SU-DHL-6 (cell line): ENCODE results near the gene TLX3.

Experiments
- H2AFZ ChIP-seq: fragments of 200-600 bp; sonication (generic); 2 replicates; pipeline ENCODE4 v1.6.1; 2014; ENCODE audit warnings: low read depth, mild to moderate bottlenecking, moderate library complexity, mixed read lengths, antibody characterized with exemption, low read length; ENCODE audit not compliant: severe bottlenecking
- H3F3A ChIP-seq: fragments of 200-600 bp; shearing (Covaris generic); 2 replicates; pipeline ENCODE4 v1.6.0; 2016; ENCODE audit warnings: antibody characterized with exemption, mild to moderate bottlenecking; ENCODE audit not compliant: insufficient read depth
- H3K27ac ChIP-seq: fragments of 200-600 bp; sonication (generic); 2 replicates; pipeline ENCODE4 v1.5.1; 2016; ENCODE audit warnings: low read depth, mild to moderate bottlenecking, low read length, moderate library complexity, mixed read lengths
- H3K27me3 ChIP-seq: fragments of 200-600 bp; sonication (generic), shearing (Covaris generic); 2 replicates; pipeline ENCODE4 v1.6.0; 2014; ENCODE audit warnings: mild to moderate bottlenecking, low read length
- H3K36me3 ChIP-seq: fragments of 200-600 bp; sonication (generic); 2 replicates; pipeline ENCODE4 v1.6.1; 2014; ENCODE audit warnings: mild to moderate bottlenecking, low read length, mixed read lengths
- H3K4me2 ChIP-seq: fragments of 300-600, 200-600 bp; shearing (Covaris generic), sonication (generic); 2 replicates; pipeline ENCODE4 v1.6.0; 2014; ENCODE audit warnings: low read length, low read depth, mild to moderate bottlenecking; ENCODE audit not compliant: poor library complexity, severe bottlenecking
- H3K4me3 ChIP-seq: fragments of 200-600 bp; sonication (generic); 2 replicates; pipeline ENCODE4 v1.5.1; 2014; ENCODE audit warnings: antibody characterized with exemption, low read length, mild to moderate bottlenecking, mixed read lengths; ENCODE audit not compliant: insufficient read depth, poor library complexity, severe bottlenecking
- H3K79me2 ChIP-seq: fragments of 200-600 bp; sonication (generic); 2 replicates; pipeline ENCODE4 v1.6.1; 2014; ENCODE audit warnings: mild to moderate bottlenecking, low read length, moderate library complexity; ENCODE audit not compliant: insufficient read depth
- H3K9ac ChIP-seq: fragments of 200-600 bp; sonication (generic); 2 replicates; pipeline ENCODE4 v1.7.0; 2014; ENCODE audit warnings: mild to moderate bottlenecking, low read length
- H3K9me2 ChIP-seq: fragments of 200-600 bp; sonication (generic); replicated peaks from 2 replicates; pipeline ENCODE4 v1.6.1; 2014; ENCODE audit warnings: low read length; ENCODE audit not compliant: insufficient read depth
- H3K9me3 ChIP-seq: fragments of 200-600 bp; sonication (generic); 2 replicates; pipeline ENCODE4 v1.6.1; 2014; ENCODE audit warnings: low read length, mixed read lengths; ENCODE audit not compliant: insufficient read depth
- H4K20me1 ChIP-seq: fragments of 200-600 bp; sonication (generic); 2 replicates; pipeline ENCODE4 v1.6.1; 2014; ENCODE audit warnings: low read depth, mild to moderate bottlenecking, antibody characterized with exemption, low read length, moderate library complexity, mixed read lengths
- CTCF ChIP-seq: fragments of 200-600 bp; sonication (generic); IDR thresholded peaks from one replicate; pipeline ENCODE4 v1.5.1; 2017; ENCODE audit warnings: antibody characterized with exemption, mild to moderate bottlenecking, low read length, moderate library complexity; ENCODE audit not compliant: insufficient read depth, poor library complexity, severe bottlenecking
- EZH2phosphoT487 ChIP-seq: fragments of 200-600 bp; sonication (generic), shearing (Covaris generic); conservative IDR thresholded peaks from 2 replicates; pipeline ENCODE4 v1.6.1; 2018; ENCODE audit warnings: mild to moderate bottlenecking, antibody characterized with exemption, low read length, moderate library complexity, mixed read lengths

Gene TLX3

GRCh38 chr5:171310212-171310818 lies 1.3 kb downstream of the TLX3 start:
- Histone ChIP-seq H3K9ac (no peak overlapping the region), H3K27ac (no peak overlapping the region), H3K9me2 (no peaks in the 10 kb centered on the region), H4K20me1 (no peaks in the 10 kb centered on the region), H3K4me2 (no peak overlapping the region), H3K27me3 (no peaks in the 10 kb centered on the region), H2AFZ (no peak overlapping the region), H3F3A (no peaks in the 10 kb centered on the region), H3K4me3 (no peak overlapping the region), H3K79me2 (no peaks in the 10 kb centered on the region), H3K36me3 (no peaks in the 10 kb centered on the region), H3K9me3 (no peaks in the 10 kb centered on the region)
- TF ChIP-seq CTCF (no peak), EZH2phosphoT487 (no peak)

- no peak overlapping the region for H2AFZ ChIP-seq
- H3K36me3 ChIP-seq = no peaks in the 10 kb centered on the region
- H3K9me3 ChIP-seq = no peaks in the 10 kb centered on the region
- no peaks in the 10 kb centered on the region for H3K27me3 ChIP-seq
- no peaks in the 10 kb centered on the region for H3F3A ChIP-seq
- H3K27ac ChIP-seq = no peak overlapping the region
- no peaks in the 10 kb centered on the region for H3K79me2 ChIP-seq
- H3K9ac ChIP-seq = no peak overlapping the region
- no peak for TF ChIP-seq EZH2phosphoT487
- H3K4me3 ChIP-seq = no peak overlapping the region
- no peaks in the 10 kb centered on the region for H4K20me1 ChIP-seq
- H3K4me2 ChIP-seq = no peak overlapping the region
- H3K9me2 ChIP-seq = no peaks in the 10 kb centered on the region
These were observed 1.8 kb downstream of the TLX3 start for GRCh38 chr5:171310819-171311321.

GRCh38 chr5:171311322-171312077 lies 2.5 kb downstream of the TLX3 start:
- no peak overlapping the region for H3K4me2 ChIP-seq
- H2AFZ ChIP-seq = no peak overlapping the region
- H3K9me2 ChIP-seq = no peaks in the 10 kb centered on the region
- no peak for TF ChIP-seq EZH2phosphoT487
- TF ChIP-seq CTCF = no peak
- no peak overlapping the region for H3K9ac ChIP-seq
- H3F3A ChIP-seq = no peaks in the 10 kb centered on the region
- H3K27ac ChIP-seq = no peak overlapping the region
- no peaks in the 10 kb centered on the region for H3K27me3 ChIP-seq
- no peak overlapping the region for H3K4me3 ChIP-seq
- H3K79me2 ChIP-seq = no peaks in the 10 kb centered on the region
- H4K20me1 ChIP-seq = no peaks in the 10 kb centered on the region
- no peaks in the 10 kb centered on the region for H3K36me3 ChIP-seq
- no peaks in the 10 kb centered on the region for H3K9me3 ChIP-seq
